AG04449 (cell line): ENCODE results near the gene BLNK.

Source experiments
- CTCF ChIA-PET: fragments of 350-600 bp; formaldehyde crosslinking; extraction: SDS; loops from one replicate; lab custom pipeline; 2021; ENCODE audit warnings: antibody characterized with exemption; lab: Yijun Ruan, JAX
- POLR2A ChIA-PET: fragments of 400-600, 350-600 bp; formaldehyde crosslinking; extraction: SDS; loops from one replicate; lab custom pipeline; 2020; ENCODE audit warnings: antibody characterized with exemption, inconsistent platforms; lab: Yijun Ruan, JAX
- DNase-seq: peaks from one replicate; pipeline ENCODE4 v3.0.0-alpha.2; 2010; ENCODE audit warnings: low read depth, low spot score
- H3K4me3 ChIP-seq: 2 replicates; pipeline ENCODE4 v1.5.1; 2011; ENCODE audit warnings: low read depth, mild to moderate bottlenecking, control low read depth, low read length
- TF ChIP-seq, protein P1 (sequence below): IDR thresholded peaks from one replicate; pipeline ENCODE4 v1.5.1; 2011; ENCODE audit warnings: mild to moderate bottlenecking, moderate library complexity, low read length, control low read depth, inconsistent platforms; ENCODE audit not compliant: insufficient read depth; ENCODE audit errors: missing control alignments

BLNK gene

DNA sequence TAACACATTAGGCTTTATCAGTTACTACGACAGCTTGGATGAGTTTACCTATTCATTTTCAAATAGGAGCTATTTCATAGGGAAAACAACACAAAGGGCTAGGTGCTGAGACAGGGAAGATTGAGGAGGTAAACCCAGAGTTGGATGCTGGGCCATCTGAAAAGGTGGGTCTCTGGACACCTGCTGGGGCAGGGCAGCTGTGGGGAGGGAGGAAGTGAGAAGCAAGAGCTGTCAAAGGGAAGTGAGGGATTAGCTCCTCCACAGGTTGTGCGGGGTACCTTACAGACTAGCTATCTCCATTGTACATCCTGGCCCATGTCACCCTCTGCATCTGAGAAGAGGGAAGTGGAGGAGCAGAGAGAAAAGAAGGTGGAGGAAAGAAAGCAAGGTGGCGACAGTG is 48.9 kb downstream of the BLNK start:
- no peak overlapping the region for H3K4me3 ChIP-seq
- ChIA-PET POLR2A (no interaction called here), CTCF (interaction anchor here (0.8 kb wide), 1 partner anchor 8 kb away, joined by 3 read pairs; no protein-coding TSS in a partner anchor)
- DNase-seq = no peak
- TF ChIP-seq, protein P1, sequence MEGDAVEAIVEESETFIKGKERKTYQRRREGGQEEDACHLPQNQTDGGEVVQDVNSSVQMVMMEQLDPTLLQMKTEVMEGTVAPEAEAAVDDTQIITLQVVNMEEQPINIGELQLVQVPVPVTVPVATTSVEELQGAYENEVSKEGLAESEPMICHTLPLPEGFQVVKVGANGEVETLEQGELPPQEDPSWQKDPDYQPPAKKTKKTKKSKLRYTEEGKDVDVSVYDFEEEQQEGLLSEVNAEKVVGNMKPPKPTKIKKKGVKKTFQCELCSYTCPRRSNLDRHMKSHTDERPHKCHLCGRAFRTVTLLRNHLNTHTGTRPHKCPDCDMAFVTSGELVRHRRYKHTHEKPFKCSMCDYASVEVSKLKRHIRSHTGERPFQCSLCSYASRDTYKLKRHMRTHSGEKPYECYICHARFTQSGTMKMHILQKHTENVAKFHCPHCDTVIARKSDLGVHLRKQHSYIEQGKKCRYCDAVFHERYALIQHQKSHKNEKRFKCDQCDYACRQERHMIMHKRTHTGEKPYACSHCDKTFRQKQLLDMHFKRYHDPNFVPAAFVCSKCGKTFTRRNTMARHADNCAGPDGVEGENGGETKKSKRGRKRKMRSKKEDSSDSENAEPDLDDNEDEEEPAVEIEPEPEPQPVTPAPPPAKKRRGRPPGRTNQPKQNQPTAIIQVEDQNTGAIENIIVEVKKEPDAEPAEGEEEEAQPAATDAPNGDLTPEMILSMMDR = no peak

DNA sequence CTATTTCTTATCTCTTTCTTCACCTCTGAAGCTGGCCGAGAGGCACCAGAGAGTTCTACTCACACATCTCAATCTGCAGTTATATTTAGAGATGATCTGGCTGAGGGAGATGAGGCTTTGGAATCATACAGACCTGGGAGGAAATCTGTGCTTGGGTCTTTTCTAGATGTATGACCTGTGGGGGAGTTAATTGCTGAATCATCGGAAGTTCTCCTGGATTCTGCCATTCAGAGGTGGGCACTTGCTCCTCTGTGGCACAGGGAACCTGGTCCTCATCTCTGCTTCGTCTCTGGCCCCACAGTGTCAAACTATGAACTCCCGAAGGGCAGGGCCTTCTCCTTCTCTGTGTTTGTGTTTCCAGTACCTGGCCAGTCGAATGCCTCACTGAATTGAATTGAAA is 52.5 kb downstream of the BLNK start:
- POLR2A ChIA-PET = no interaction called here
- H3K4me3 ChIP-seq = no peak overlapping the region
- DNase-seq = no peak
- CTCF ChIA-PET = interaction anchor here (1.0 kb wide), 1 partner anchor 10 kb away, joined by 3 read pairs; no protein-coding TSS in a partner anchor
- TF ChIP-seq, protein P1 = no peak

DNA sequence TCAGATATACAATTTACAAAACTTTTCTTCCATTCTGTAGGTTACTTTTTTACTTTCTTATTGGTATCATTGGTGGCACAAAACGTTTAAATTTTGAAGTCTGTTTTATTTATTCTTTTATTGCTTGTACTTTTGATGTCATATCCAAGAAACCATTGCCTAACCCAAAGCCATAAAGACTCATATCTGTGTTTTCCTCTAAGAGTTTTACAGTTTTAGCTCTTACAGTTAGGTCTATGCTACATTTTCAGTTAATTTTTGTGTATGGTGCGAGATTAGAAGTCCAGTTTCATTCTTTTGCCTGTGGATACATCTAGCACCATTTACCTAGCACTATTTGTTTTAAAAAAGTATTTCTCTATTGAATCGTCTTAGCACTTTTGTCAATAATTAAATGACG is 53.7 kb downstream of the BLNK start:
- TF ChIP-seq, protein P1 = no peak
- H3K4me3 ChIP-seq = no peak overlapping the region
- ChIA-PET CTCF (no interaction called here), POLR2A (no interaction called here)
- no peak for DNase-seq

DNA sequence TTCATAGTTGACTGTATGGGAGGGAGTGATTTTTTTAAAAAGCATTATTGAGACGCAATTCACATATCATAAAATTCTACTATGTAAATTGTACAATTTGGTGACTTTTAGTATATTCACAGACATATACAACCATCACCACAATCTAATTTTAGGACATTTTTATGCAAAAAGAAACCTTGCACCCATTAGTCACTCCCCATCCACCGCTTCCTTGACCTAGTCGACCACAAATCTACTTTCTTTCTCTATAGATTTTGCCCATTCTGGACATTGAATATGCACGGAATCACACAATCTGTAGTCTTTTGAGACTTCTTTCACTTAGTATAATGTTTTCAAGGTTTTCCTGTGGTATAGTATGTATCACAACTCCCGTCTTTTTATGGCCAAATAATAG is 54.6 kb downstream of the BLNK start:
- TF ChIP-seq, protein P1 = no peak
- POLR2A ChIA-PET = no interaction called here
- no peak overlapping the region for H3K4me3 ChIP-seq
- no peak for DNase-seq
- CTCF ChIA-PET = no interaction called here

DNA sequence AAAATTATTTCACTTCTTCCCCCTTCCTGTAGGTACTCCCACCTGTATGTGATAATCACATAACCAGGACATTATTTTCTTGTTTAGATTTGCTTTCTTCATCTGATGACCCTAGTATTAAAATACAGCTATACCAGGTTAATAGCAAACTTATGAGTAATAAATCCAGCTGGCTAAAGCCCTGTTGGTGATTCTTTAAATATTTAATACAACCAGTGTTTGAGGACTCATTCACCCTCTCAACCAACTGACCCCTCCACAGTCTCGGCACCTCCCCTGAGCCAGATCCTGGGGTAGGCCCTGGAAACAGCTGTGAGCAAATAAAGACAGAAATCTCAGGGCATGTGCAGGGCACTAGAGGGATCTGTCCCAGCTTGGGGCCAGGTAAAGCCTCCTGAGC is 58.5 kb downstream of the BLNK start:
- ChIA-PET POLR2A (no interaction called here), CTCF (interaction anchor here (1.6 kb wide), 1 partner anchor 16 kb away, joined by 7 read pairs; no protein-coding TSS in a partner anchor)
- H3K4me3 ChIP-seq = no peak overlapping the region
- TF ChIP-seq, protein P1 = no peak
- no peak for DNase-seq

DNA sequence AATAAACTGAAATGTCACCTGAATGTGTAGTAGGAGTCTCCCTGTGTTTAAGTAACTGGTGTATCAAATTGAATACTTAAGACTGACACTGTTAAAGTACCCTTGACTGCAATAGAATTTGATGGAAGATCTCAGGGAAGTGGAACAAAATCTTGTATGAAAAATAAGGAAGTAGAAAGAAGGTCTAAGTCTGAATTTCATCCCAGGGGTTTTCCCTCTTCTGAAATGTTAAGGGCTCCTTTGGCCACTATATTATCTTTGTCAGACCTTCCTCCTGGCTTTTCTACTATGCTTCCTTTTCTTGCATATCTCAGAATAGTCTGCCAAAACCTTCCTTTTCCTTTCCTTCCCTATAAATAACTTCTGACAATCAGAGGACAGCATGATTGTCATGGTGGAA is 59.6 kb downstream of the BLNK start:
- DNase-seq = no peak
- POLR2A ChIA-PET = no interaction called here
- CTCF ChIA-PET = no interaction called here
- H3K4me3 ChIP-seq = no peak overlapping the region
- TF ChIP-seq, protein P1 = no peak
